IMR-90 (cell line): ENCODE measurements around the gene EIF1. TPM values are rescaled to one million over a fixed set of nuclear protein-coding genes. Genes with fewer than 3 reads are reported as not detected.

Experiments
- ATAC-seq: fragments of 200-7000 bp; cut with Tn5 transposase; 2 replicates; pipeline ENCODE4 v1.9.1; 2020; ENCODE audit warnings: low read depth, mild to moderate bottlenecking, moderate library complexity
- BruUV-seq: library from RNA; stranded (reverse); fragments of 400-500 nt; replicated peaks from 2 replicates; lab custom pipeline; 2021; lab: Mats Ljungman, UMichigan
- CTCF ChIA-PET: fragments of 300-600 bp; formaldehyde crosslinking; extraction: SDS; loops from one replicate; lab custom pipeline; 2021; ENCODE audit warnings: antibody characterized with exemption; lab: Yijun Ruan, JAX
- POLR2A ChIA-PET: fragments of 300-600 bp; sonication (Branson Sonifier 250); formaldehyde crosslinking; loops from one replicate; lab custom pipeline; 2022; ENCODE audit warnings: antibody characterized with exemption; ENCODE audit not compliant: unreplicated experiment; lab: Charles Lee
- DNase-seq: peaks from one replicate; pipeline ENCODE4 v3.0.0; 2013
- H2AFZ ChIP-seq: replicated peaks from 2 replicates; pipeline ENCODE3; 2013; ENCODE audit warnings: low read length, mild to moderate bottlenecking; ENCODE audit not compliant: poor library complexity
- H2AK5ac ChIP-seq: 2 replicates; pipeline ENCODE4 v1.6.1; 2013; ENCODE audit warnings: low read depth, low read length, inconsistent platforms
- H2AK9ac ChIP-seq: replicated peaks from 2 replicates; pipeline ENCODE3; 2013; ENCODE audit warnings: mild to moderate bottlenecking, low read depth, low read length, moderate library complexity; ENCODE audit not compliant: poor library complexity
- H2BK120ac ChIP-seq: 2 replicates; pipeline ENCODE4 v1.6.1; 2013; ENCODE audit warnings: low read depth, low read length, inconsistent platforms
- H2BK15ac ChIP-seq: 3 replicates; pipeline ENCODE4 v1.6.1; 2013; ENCODE audit warnings: low read depth, low read length, inconsistent platforms
- H2BK20ac ChIP-seq: 2 replicates; pipeline ENCODE4 v1.6.1; 2013; ENCODE audit warnings: low read depth, mild to moderate bottlenecking, inconsistent platforms, low read length, moderate library complexity
- H2BK5ac ChIP-seq: 2 replicates; pipeline ENCODE4 v1.6.1; 2013; ENCODE audit warnings: mild to moderate bottlenecking, low read depth, low read length, inconsistent platforms; ENCODE audit not compliant: poor library complexity, severe bottlenecking
- H3K14ac ChIP-seq: replicated peaks from 2 replicates; pipeline ENCODE4 v1.6.1; 2013; ENCODE audit warnings: low read depth, low read length, inconsistent platforms
- H3K18ac ChIP-seq: 2 replicates; pipeline ENCODE4 v1.6.1; 2013; ENCODE audit warnings: low read depth, low read length, control low read depth
- H3K23ac ChIP-seq: 2 replicates; pipeline ENCODE4 v1.6.1; 2013; ENCODE audit warnings: low read depth, low read length, inconsistent platforms
- H3K27ac ChIP-seq: 2 replicates; pipeline ENCODE4 v1.5.1; 2013; ENCODE audit warnings: mild to moderate bottlenecking, control low read depth, low read length; ENCODE audit not compliant: insufficient read depth
- H3K27me3 ChIP-seq: 2 replicates; pipeline ENCODE4 v1.6.1; 2013; ENCODE audit warnings: low read length; ENCODE audit not compliant: control insufficient read depth, insufficient read depth
- H3K36me3 ChIP-seq: 2 replicates; pipeline ENCODE4 v1.6.1; 2013; ENCODE audit warnings: low read length, mixed read lengths; ENCODE audit not compliant: control insufficient read depth, insufficient read depth
- H3K4ac ChIP-seq: 2 replicates; pipeline ENCODE4 v1.6.1; 2013; ENCODE audit warnings: low read depth, low read length, inconsistent platforms
- H3K4me1 ChIP-seq: 2 replicates; pipeline ENCODE4 v1.6.1; 2013; ENCODE audit warnings: low read length, mixed read lengths; ENCODE audit not compliant: control insufficient read depth, insufficient read depth
- H3K4me2 ChIP-seq: 2 replicates; pipeline ENCODE4 v1.6.1; 2013; ENCODE audit warnings: low read depth, mild to moderate bottlenecking, control low read depth, low read length, moderate library complexity
- H3K4me3 ChIP-seq: 2 replicates; pipeline ENCODE4 v1.5.1; 2013; ENCODE audit warnings: low read depth, mild to moderate bottlenecking, control low read depth, low read length, moderate library complexity; ENCODE audit not compliant: insufficient read depth
- H3K56ac ChIP-seq: 2 replicates; pipeline ENCODE4 v1.6.1; 2013; ENCODE audit warnings: low read length, inconsistent platforms; ENCODE audit not compliant: insufficient read depth; ENCODE audit errors: extremely low read depth
- H3K79me1 ChIP-seq, 2 experiments: 2 replicates each; pipeline ENCODE4 v1.6.1; 2013; ENCODE audit warnings: low read length in 2 of 2, inconsistent platforms in 1 of 2, low read depth in 1 of 2
- H3K9ac ChIP-seq: 2 replicates; pipeline ENCODE4 v1.6.1; 2013; ENCODE audit warnings: low read depth, low read length, control low read depth
- H3K9me1 ChIP-seq: 2 replicates; pipeline ENCODE4 v1.6.1; 2013; ENCODE audit warnings: low read length, inconsistent platforms; ENCODE audit not compliant: insufficient read depth
- H3K9me3 ChIP-seq: 2 replicates; pipeline ENCODE4 v1.6.1; 2013; ENCODE audit warnings: low read length; ENCODE audit not compliant: control insufficient read depth, insufficient read depth
- H4K20me1 ChIP-seq: 2 replicates; pipeline ENCODE4 v1.6.1; 2013; ENCODE audit warnings: low read length, inconsistent platforms; ENCODE audit not compliant: insufficient read depth
- H4K5ac ChIP-seq: 2 replicates; pipeline ENCODE4 v1.6.1; 2013; ENCODE audit warnings: mild to moderate bottlenecking, low read depth, low read length, control low read depth
- H4K8ac ChIP-seq, 2 experiments: 2 replicates each; pipeline ENCODE4 v1.6.1; 2013; ENCODE audit warnings: low read depth in 2 of 2, low read length in 2 of 2, control low read depth in 1 of 2, inconsistent platforms in 1 of 2
- H4K91ac ChIP-seq: 2 replicates; pipeline ENCODE4 v1.6.1; 2013; ENCODE audit warnings: low read depth, low read length, inconsistent platforms; ENCODE audit not compliant: insufficient read depth
- BHLHE40 ChIP-seq: fragments of 150-350 bp; IDR thresholded peaks from 2 replicates; pipeline ENCODE4 v1.6.1; 2016; ENCODE audit warnings: mild to moderate bottlenecking, low read depth, low read length
- CEBPB ChIP-seq: IDR thresholded peaks from 2 replicates; pipeline ENCODE4 v1.6.1; 2012; ENCODE audit warnings: low read depth, low read length, improper control_type of control experiment
- CHD1 ChIP-seq: IDR thresholded peaks from 2 replicates; pipeline ENCODE4 v1.6.1; 2012; ENCODE audit warnings: low read depth, low read length, improper control_type of control experiment
- MAFK ChIP-seq: IDR thresholded peaks from 2 replicates; pipeline ENCODE4 v1.6.1; 2012; ENCODE audit warnings: low read depth, low read length, improper control_type of control experiment
- MAZ ChIP-seq: IDR thresholded peaks from 2 replicates; pipeline ENCODE4 v1.6.1; 2012; ENCODE audit warnings: low read depth, mild to moderate bottlenecking, low read length, improper control_type of control experiment, moderate library complexity, borderline replicate concordance
- MXI1 ChIP-seq: IDR thresholded peaks from 2 replicates; pipeline ENCODE4 v1.6.1; 2012; ENCODE audit warnings: low read depth, mild to moderate bottlenecking, low read length, moderate library complexity, borderline replicate concordance
- POLR2A ChIP-seq: IDR thresholded peaks from 2 replicates; pipeline ENCODE4 v1.6.1; 2012; ENCODE audit warnings: mild to moderate bottlenecking, low read depth, low read length
- RCOR1 ChIP-seq: IDR thresholded peaks from 2 replicates; pipeline ENCODE4 v1.6.1; 2012; ENCODE audit warnings: mild to moderate bottlenecking, low read length, improper control_type of control experiment; ENCODE audit not compliant: insufficient replicate concordance
- SMC3 ChIP-seq: fragments of 150-350 bp; IDR thresholded peaks from 2 replicates; pipeline ENCODE4 v1.6.1; 2016; ENCODE audit warnings: low read depth, mild to moderate bottlenecking, antibody characterized with exemption, low read length, moderate library complexity
- WGBS, 2 experiments: methylation state at CpG; one replicate each; pipeline versions ENCODE4 v1.1.5 to v1.1.7; 2013; ENCODE audit warnings: missing lambda C conversion rate in 2 of 2; ENCODE audit not compliant: insufficient read length in 1 of 2; ENCODE audit errors: extremely low coverage in 2 of 2; 5-methylcytosine and 5-hydroxymethylcytosine counted together
- dilution Hi-C: fragments of 300-500 bp; cut with HindIII; formaldehyde crosslinking; loops from one replicate; pipeline ENCODE4 v1.14.3; 2018; ENCODE audit warnings: low sequenced_read_pairs; ENCODE audit not compliant: unreplicated experiment
- in situ Hi-C: fragments of 300-500 bp; cut with MboI; formaldehyde crosslinking; loops from 3 replicates; pipeline ENCODE4 v1.14.3; 2019; ENCODE audit warnings: low sequenced_read_pairs, inconsistent platforms, mixed read lengths
- intact Hi-C: fragments of 100-400 bp; cut with micrococcal nuclease; formaldehyde crosslinking; loops from 2 replicates; pipeline ENCODE4 v1.10.0; 2022
- polyA plus RNA-seq, 3 experiments: library from polyadenylated mRNA; depleted of rRNA; stranded (reverse); fragments of >200 nt; gene quantifications; 2 replicates each; pipeline ENCODE4 v1.2.3, GENCODE V29; 2012; ENCODE audit warnings: low replicate concordance in 1 of 3
- total RNA-seq: library from RNA; depleted of rRNA; stranded (reverse); fragments of >200 nt; gene quantifications from 2 replicates; pipeline ENCODE4 v1.2.3, GENCODE V29; 2012
- TF ChIP-seq, protein P1 (sequence below): conservative IDR thresholded peaks from 2 replicates; pipeline ENCODE4 v1.5.1; 2012; ENCODE audit warnings: mild to moderate bottlenecking, low read depth, low read length, improper control_type of control experiment
- TF ChIP-seq, protein P2 (sequence below): fragments of 150-350 bp; IDR thresholded peaks from 2 replicates; pipeline ENCODE4 v1.6.1; 2016; ENCODE audit warnings: low read depth, mild to moderate bottlenecking, low read length, moderate library complexity, borderline replicate concordance

The EIF1 gene
- total and polyA plus RNA-seq, 2 of the 4 experiments (the other 2 are of a cell fraction): 89.4 to 381 TPM

DNA sequence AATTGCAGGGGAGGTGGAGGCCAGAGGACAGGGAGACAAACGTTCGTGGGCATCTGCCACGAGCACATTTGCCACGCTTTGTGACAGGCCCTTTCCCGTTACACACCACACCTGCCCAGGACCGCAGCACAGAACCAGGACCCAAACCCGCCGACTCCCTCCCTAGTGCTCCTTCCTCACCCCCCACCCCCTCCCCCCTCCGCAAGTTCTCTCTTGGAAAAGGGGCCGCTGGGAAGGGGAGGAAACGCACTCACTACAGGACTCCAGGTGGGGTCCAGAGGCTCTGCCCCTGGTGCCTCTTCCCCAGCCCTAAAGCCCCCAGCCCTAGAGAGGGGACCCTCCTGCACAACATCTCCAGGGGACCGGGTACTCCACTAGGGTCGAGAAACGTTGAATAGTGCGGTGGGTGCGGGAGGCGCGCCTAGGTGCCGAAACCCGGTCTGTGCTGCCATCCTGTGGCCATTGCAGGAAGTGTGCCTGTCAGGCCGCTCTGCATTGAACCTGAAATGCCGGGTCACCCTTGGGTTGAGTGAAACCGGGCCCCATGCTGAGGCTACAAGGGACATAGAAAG is 21.9 kb upstream of the EIF1 start (continued):
- TF ChIP-seq POLR2A (0 out of 2 replicates have a peak, but pooled peaks have one; percentile 23), RCOR1 (no peak)

GRCh38 chr17:41667280-41668041 is 21.2 kb upstream of the EIF1 start:
- Histone ChIP-seq H2BK20ac (0 out of 2 replicates have a peak overlapping the region, but pooled peaks have one; percentile 6), H3K36me3 (no peaks in the 10 kb centered on the region), H3K4me1 (peaks cover 11% of the 10 kb centered on the region), H3K4me2 (peak overlapping the region; percentile 40; the same call in 1 of the 2 replicates), H4K8ac (peak overlapping the region in 1 of 2 experiments; percentile 68; a peak in 2 of 4 replicates), H3K27ac (no peak overlapping the region), H4K20me1 (no peaks in the 10 kb centered on the region), H2BK120ac (peak overlapping the region; percentile 36), H3K18ac (no peak overlapping the region), H2AK5ac (peak overlapping the region; percentile 60; the same call in 1 of the 2 replicates), H3K4me3 (no peak overlapping the region), H3K14ac (0 out of 2 replicates have a peak overlapping the region, but pooled peaks have one; percentile 34), H3K9me3 (no peaks in the 10 kb centered on the region), H4K5ac (no peak overlapping the region), H3K9ac (peak overlapping the region; percentile 21; the same call in 1 of the 2 replicates), H3K23ac (no peak overlapping the region), H3K79me1 (peaks cover 0 to 4% of the 10 kb centered on the region in 2 experiments; a peak in 1 of 4 replicates), H2BK15ac (peak overlapping the region; percentile 22; the same call in 1 of the 3 replicates), H3K27me3 (no peaks in the 10 kb centered on the region), H3K56ac (no peak overlapping the region), H2BK5ac (no peak overlapping the region), H4K91ac (no peak overlapping the region; the same call in 1 of the 2 replicates), H2AFZ (peak overlapping the region; percentile 100), H3K4ac (peak overlapping the region; percentile 44), H3K9me1 (0 out of 2 replicates have a peak, but pooled peaks cover 7% of the 10 kb centered on the region), H2AK9ac (peak overlapping the region; percentile 87)
- in situ Hi-C loops (loop anchor here (10.0 to 25.0 kb wide), 2 partner anchors 1043 to 1305 kb away; partner anchors contain the start of gene GJD3), dilution Hi-C loops (no loop called here), intact Hi-C loops (loop anchor here (2.0 kb wide), 1 partner anchor 1309 kb away; no protein-coding TSS in a partner anchor)
- CTCF ChIA-PET: interaction anchor here (1.5 kb wide), 1 partner anchor 811 kb away, joined by 3 read pairs; no protein-coding TSS in a partner anchor
- POLR2A ChIA-PET: interaction anchor here (0.6 kb wide), 1 partner anchor 21 kb away, joined by 3 read pairs; no protein-coding TSS in a partner anchor
- no TSS peak for BruUV-seq
- 19% methylated on average over 7 of the region's 23 CpGs; no CpG with 5 or more reads in 1 of the 2 experiments for WGBS, 2 experiments
- ATAC-seq (no peak), DNase-seq (no peak)
- TF ChIP-seq MXI1: no peak
- TF ChIP-seq, protein P1, sequence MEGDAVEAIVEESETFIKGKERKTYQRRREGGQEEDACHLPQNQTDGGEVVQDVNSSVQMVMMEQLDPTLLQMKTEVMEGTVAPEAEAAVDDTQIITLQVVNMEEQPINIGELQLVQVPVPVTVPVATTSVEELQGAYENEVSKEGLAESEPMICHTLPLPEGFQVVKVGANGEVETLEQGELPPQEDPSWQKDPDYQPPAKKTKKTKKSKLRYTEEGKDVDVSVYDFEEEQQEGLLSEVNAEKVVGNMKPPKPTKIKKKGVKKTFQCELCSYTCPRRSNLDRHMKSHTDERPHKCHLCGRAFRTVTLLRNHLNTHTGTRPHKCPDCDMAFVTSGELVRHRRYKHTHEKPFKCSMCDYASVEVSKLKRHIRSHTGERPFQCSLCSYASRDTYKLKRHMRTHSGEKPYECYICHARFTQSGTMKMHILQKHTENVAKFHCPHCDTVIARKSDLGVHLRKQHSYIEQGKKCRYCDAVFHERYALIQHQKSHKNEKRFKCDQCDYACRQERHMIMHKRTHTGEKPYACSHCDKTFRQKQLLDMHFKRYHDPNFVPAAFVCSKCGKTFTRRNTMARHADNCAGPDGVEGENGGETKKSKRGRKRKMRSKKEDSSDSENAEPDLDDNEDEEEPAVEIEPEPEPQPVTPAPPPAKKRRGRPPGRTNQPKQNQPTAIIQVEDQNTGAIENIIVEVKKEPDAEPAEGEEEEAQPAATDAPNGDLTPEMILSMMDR: no peak
- TF ChIP-seq, protein P2, sequence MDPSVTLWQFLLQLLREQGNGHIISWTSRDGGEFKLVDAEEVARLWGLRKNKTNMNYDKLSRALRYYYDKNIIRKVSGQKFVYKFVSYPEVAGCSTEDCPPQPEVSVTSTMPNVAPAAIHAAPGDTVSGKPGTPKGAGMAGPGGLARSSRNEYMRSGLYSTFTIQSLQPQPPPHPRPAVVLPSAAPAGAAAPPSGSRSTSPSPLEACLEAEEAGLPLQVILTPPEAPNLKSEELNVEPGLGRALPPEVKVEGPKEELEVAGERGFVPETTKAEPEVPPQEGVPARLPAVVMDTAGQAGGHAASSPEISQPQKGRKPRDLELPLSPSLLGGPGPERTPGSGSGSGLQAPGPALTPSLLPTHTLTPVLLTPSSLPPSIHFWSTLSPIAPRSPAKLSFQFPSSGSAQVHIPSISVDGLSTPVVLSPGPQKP: no peak
- no peak for TF ChIP-seq MAFK
- no peak for TF ChIP-seq SMC3
- no peak for TF ChIP-seq BHLHE40
- no peak for TF ChIP-seq CEBPB
- no peak for TF ChIP-seq POLR2A
- TF ChIP-seq CHD1: no peak
- TF ChIP-seq MAZ: no peak
